Caco-2 (cell line): ENCODE measurements around the gene CST6. TPM values are rescaled to one million over a fixed set of nuclear protein-coding genes. Genes with fewer than 3 reads are reported as not detected.

Experiments used
- BruUV-seq: library from RNA; stranded (reverse); fragments of 400-500 nt; replicated peaks from 2 replicates; lab custom pipeline; 2021; lab: Mats Ljungman, UMichigan
- CTCF ChIA-PET: fragments of 300-600 bp; sonication (Branson Sonifier 250); formaldehyde crosslinking; loops from one replicate; lab custom pipeline; 2022; ENCODE audit warnings: antibody characterized with exemption; lab: Charles Lee
- POLR2A ChIA-PET: fragments of 300-600 bp; sonication (Branson Sonifier 250); formaldehyde crosslinking; loops from one replicate; lab custom pipeline; 2022; ENCODE audit warnings: antibody characterized with exemption; lab: Charles Lee
- DNase-seq, 2 experiments: peaks; one replicate each; pipeline versions ENCODE4 v3.0.0 to v3.0.0-alpha.2; 2020 to 2022
- H3K27me3 ChIP-seq: replicated peaks from 2 replicates; pipeline ENCODE4 v1.6.0; 2011; ENCODE audit warnings: low read length; ENCODE audit not compliant: control insufficient read depth, insufficient read depth
- H3K36me3 ChIP-seq: 2 replicates; pipeline ENCODE4 v1.5.1; 2011; ENCODE audit warnings: low read length; ENCODE audit not compliant: control insufficient read depth, insufficient read depth
- H3K4me1 ChIP-seq: fragments of 250-450 bp; sonication (Bioruptor Pico); 2 replicates; pipeline ENCODE4 v1.5.1; 2020; ENCODE audit warnings: mild to moderate bottlenecking
- H3K4me3 ChIP-seq: 2 replicates; pipeline ENCODE4 v1.5.1; 2011; ENCODE audit warnings: low read depth, mild to moderate bottlenecking, control low read depth, low read length
- H3K9me3 ChIP-seq: fragments of 250-450 bp; sonication (Bioruptor Pico); 2 replicates; pipeline ENCODE4 v1.5.1; 2020; ENCODE audit warnings: mild to moderate bottlenecking, moderate library complexity
- H3K27ac Mint-ChIP-seq: one replicate; pipeline ENCODE4 v1.8.0; 2022; ENCODE audit warnings: mixed read lengths; ENCODE audit not compliant: unreplicated experiment
- H3K27me3 Mint-ChIP-seq: one replicate; pipeline ENCODE4 v1.8.0; 2022; ENCODE audit warnings: mixed read lengths; ENCODE audit not compliant: insufficient read depth, unreplicated experiment
- H3K36me3 Mint-ChIP-seq: one replicate; pipeline ENCODE4 v1.8.0; 2022; ENCODE audit warnings: mild to moderate bottlenecking, mixed read lengths; ENCODE audit not compliant: insufficient read depth, unreplicated experiment
- H3K4me1 Mint-ChIP-seq: one replicate; pipeline ENCODE4 v1.8.0; 2022; ENCODE audit warnings: low read depth, mixed read lengths; ENCODE audit not compliant: unreplicated experiment
- H3K4me3 Mint-ChIP-seq: one replicate; pipeline ENCODE4 v1.8.0; 2022; ENCODE audit warnings: mild to moderate bottlenecking, moderate library complexity, mixed read lengths; ENCODE audit not compliant: unreplicated experiment
- H3K9me3 Mint-ChIP-seq: one replicate; pipeline ENCODE4 v1.8.0; 2022; ENCODE audit warnings: mixed read lengths; ENCODE audit not compliant: unreplicated experiment
- intact Hi-C: fragments of 100-400 bp; cut with micrococcal nuclease; formaldehyde crosslinking; loops from one replicate; pipeline ENCODE4 v1.10.0; 2022; ENCODE audit not compliant: unreplicated experiment
- total RNA-seq: library from RNA; stranded (reverse); gene quantifications from 2 replicates; pipeline ENCODE4 v1.2.3, GENCODE V29; 2022
- TF ChIP-seq, protein P1 (sequence below), 2 experiments: fragments of 200-600 bp in 1 of 2; IDR thresholded peaks; 1 replicate in 1 of 2; 2 replicates in 1 of 2; pipeline versions ENCODE4 v1.5.1 to v1.8.0; 2011 to 2022; ENCODE audit warnings: antibody characterized with exemption in 1 of 2, control low read depth in 1 of 2, inconsistent platforms in 1 of 2, low read depth in 1 of 2, low read length in 1 of 2, mild to moderate bottlenecking in 1 of 2, moderate library complexity in 1 of 2; ENCODE audit not compliant: insufficient read depth in 1 of 2, severe bottlenecking in 1 of 2, unreplicated experiment in 1 of 2

The CST6 gene
- total RNA-seq, 1 experiment from 2014 or later: not detected

DNA sequence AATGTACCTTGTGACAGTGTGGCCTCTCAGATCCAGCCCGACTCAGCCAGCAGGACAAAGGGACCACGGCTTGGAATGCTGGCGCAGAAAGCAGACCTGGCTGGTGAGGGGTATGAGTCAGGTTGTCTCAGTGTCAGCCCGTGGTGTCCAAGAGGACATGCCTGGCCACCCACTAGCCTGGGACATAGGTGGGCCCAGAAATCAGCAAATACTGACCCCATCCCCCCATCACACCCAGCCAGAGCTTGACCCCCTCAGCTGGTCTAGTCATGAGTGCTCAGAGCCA, 5.0 kb upstream of the CST6 start:
- no peak for DNase-seq
- Mint-ChIP-seq H3K9me3 (no peaks in the 10 kb centered on the region), H3K27me3 (no peaks in the 10 kb centered on the region), H3K27ac (no peak overlapping the region), H3K36me3 (peaks cover 50% of the 10 kb centered on the region), H3K4me1 (peaks cover 7% of the 10 kb centered on the region), H3K4me3 (no peak overlapping the region)
- POLR2A ChIA-PET: no interaction called here
- CTCF ChIA-PET: no interaction called here
- BruUV-seq: no TSS peak
- no peaks in the 10 kb centered on the region for H3K27me3 ChIP-seq
- no peak overlapping the region for H3K4me3 ChIP-seq
- TF ChIP-seq, protein P1, sequence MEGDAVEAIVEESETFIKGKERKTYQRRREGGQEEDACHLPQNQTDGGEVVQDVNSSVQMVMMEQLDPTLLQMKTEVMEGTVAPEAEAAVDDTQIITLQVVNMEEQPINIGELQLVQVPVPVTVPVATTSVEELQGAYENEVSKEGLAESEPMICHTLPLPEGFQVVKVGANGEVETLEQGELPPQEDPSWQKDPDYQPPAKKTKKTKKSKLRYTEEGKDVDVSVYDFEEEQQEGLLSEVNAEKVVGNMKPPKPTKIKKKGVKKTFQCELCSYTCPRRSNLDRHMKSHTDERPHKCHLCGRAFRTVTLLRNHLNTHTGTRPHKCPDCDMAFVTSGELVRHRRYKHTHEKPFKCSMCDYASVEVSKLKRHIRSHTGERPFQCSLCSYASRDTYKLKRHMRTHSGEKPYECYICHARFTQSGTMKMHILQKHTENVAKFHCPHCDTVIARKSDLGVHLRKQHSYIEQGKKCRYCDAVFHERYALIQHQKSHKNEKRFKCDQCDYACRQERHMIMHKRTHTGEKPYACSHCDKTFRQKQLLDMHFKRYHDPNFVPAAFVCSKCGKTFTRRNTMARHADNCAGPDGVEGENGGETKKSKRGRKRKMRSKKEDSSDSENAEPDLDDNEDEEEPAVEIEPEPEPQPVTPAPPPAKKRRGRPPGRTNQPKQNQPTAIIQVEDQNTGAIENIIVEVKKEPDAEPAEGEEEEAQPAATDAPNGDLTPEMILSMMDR (IDR thresholded peaks at IDR 0.05; ENCODE audit: insufficient read depth in 1 of 2, low read depth in 1 of 2, low read length in 1 of 2, severe bottlenecking in 1 of 2, unreplicated experiment in 1 of 2): no peak
- no peaks in the 10 kb centered on the region for H3K9me3 ChIP-seq
- peaks cover 9% of the 10 kb centered on the region for H3K4me1 ChIP-seq
- intact Hi-C loops: no loop called here
- H3K36me3 ChIP-seq: no peaks in the 10 kb centered on the region

DNA sequence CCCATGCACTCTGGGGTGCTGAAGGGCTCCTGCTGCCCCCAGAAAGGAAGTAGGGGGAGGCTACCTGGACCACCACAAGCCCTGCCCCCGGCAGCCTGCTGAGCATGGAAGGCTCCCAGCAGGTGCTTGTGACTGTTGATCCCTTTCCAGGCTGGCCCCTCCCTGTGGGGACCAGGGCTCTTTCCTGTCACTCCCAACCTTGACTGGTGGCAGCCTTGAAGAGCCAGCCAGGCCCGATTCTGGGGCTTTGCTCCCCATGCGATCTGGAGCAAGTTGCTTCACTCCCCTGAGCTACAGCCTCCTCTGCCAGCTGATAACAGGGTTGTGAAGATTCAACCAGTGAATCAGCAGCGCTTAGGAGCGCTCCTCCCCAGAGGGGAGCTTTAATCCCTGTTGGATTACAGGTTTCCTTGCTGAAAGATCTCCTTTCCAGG, 4.6 kb upstream of the CST6 start:
- Histone ChIP-seq H3K9me3 (no peaks in the 10 kb centered on the region), H3K4me3 (no peak overlapping the region), H3K36me3 (no peaks in the 10 kb centered on the region), H3K4me1 (peaks cover 13% of the 10 kb centered on the region), H3K27me3 (no peaks in the 10 kb centered on the region)
- no peak for DNase-seq
- POLR2A ChIA-PET: no interaction called here
- no peak overlapping the region for H3K27ac Mint-ChIP-seq
- intact Hi-C loops: no loop called here
- H3K36me3 Mint-ChIP-seq: peaks cover 46% of the 10 kb centered on the region
- H3K4me1 Mint-ChIP-seq: peaks cover 7% of the 10 kb centered on the region
- no peaks in the 10 kb centered on the region for H3K9me3 Mint-ChIP-seq
- no peak overlapping the region for H3K4me3 Mint-ChIP-seq
- CTCF ChIA-PET: interaction anchor here (0.6 kb wide), 1 partner anchor 14 kb away, joined by 12 read pairs; no protein-coding TSS in a partner anchor
- TF ChIP-seq, protein P1 (IDR thresholded peaks at IDR 0.05; ENCODE audit: insufficient read depth in 1 of 2, low read depth in 1 of 2, low read length in 1 of 2, severe bottlenecking in 1 of 2, unreplicated experiment in 1 of 2): no peak
- no TSS peak for BruUV-seq
- H3K27me3 Mint-ChIP-seq: no peaks in the 10 kb centered on the region

DNA sequence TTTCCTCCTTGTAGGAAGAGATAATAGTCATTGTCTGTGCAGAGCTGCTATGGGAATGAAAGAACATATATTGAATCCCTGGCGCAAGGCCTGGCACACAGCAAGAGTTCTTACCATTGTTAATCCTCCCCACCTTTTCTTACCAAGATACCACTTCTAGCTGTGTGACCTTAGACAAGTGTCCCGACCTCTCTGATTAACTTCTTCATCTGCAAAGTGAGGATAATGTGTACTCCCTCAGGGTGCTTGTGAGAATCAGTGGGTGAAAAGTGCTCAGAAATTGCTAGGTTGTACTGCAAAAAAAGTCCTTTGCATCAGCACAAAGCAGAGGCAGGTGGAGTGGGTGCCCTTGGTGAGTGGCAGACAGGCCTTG, 3.7 kb upstream of the CST6 start:
- Histone ChIP-seq H3K4me1 (peaks cover 18% of the 10 kb centered on the region), H3K36me3 (no peaks in the 10 kb centered on the region), H3K4me3 (no peak overlapping the region), H3K9me3 (no peaks in the 10 kb centered on the region), H3K27me3 (no peaks in the 10 kb centered on the region)
- no peak overlapping the region for H3K27ac Mint-ChIP-seq
- peaks cover 38% of the 10 kb centered on the region for H3K36me3 Mint-ChIP-seq
- H3K9me3 Mint-ChIP-seq: no peaks in the 10 kb centered on the region
- no peak for DNase-seq
- CTCF ChIA-PET: interaction anchor here (1.0 kb wide), 1 partner anchor 60 kb away, joined by 3 read pairs; no protein-coding TSS in a partner anchor
- H3K4me3 Mint-ChIP-seq: no peak overlapping the region
- intact Hi-C loops: no loop called here
- peaks cover 7% of the 10 kb centered on the region for H3K4me1 Mint-ChIP-seq
- TF ChIP-seq, protein P1 (IDR thresholded peaks at IDR 0.05; ENCODE audit: insufficient read depth in 1 of 2, low read depth in 1 of 2, low read length in 1 of 2, severe bottlenecking in 1 of 2, unreplicated experiment in 1 of 2): no peak
- BruUV-seq: no TSS peak
- POLR2A ChIA-PET: interaction anchor here (0.9 kb wide), 1 partner anchor 44 kb away, joined by 4 read pairs; the partner anchor contains the start of gene SF3B2
- H3K27me3 Mint-ChIP-seq: no peaks in the 10 kb centered on the region
